Endodermal cell (in vitro differentiated cells): ENCODE data around the gene PRMT9. TPM values are rescaled to one million over a fixed set of nuclear protein-coding genes. Genes with fewer than 3 reads are reported as not detected.

ENCODE experiments used
- DNase-seq: peaks from one replicate; pipeline ENCODE4 v3.0.0-alpha.2; 2017
- H3K27ac ChIP-seq: 2 replicates; pipeline ENCODE4 v1.5.1; 2013; ENCODE audit warnings: mild to moderate bottlenecking, low read depth, low read length, moderate library complexity
- H3K27me3 ChIP-seq: 2 replicates; pipeline ENCODE4 v1.6.1; 2013; ENCODE audit warnings: mild to moderate bottlenecking, low read length, moderate library complexity; ENCODE audit not compliant: insufficient read depth, control insufficient read depth, poor library complexity, severe bottlenecking
- H3K36me3 ChIP-seq: 2 replicates; pipeline ENCODE4 v1.7.0; 2013; ENCODE audit warnings: mild to moderate bottlenecking, low read length, moderate library complexity; ENCODE audit not compliant: control insufficient read depth, insufficient read depth
- H3K4me1 ChIP-seq: one replicate; pipeline ENCODE4 v1.7.0; 2013; ENCODE audit warnings: low read length; ENCODE audit not compliant: control insufficient read depth, insufficient read depth
- H3K4me3 ChIP-seq: 2 replicates; pipeline ENCODE4 v1.5.1; 2013; ENCODE audit warnings: mild to moderate bottlenecking, low read length, moderate library complexity
- H3K9ac ChIP-seq: 2 replicates; pipeline ENCODE4 v1.6.1; 2013; ENCODE audit warnings: mild to moderate bottlenecking, low read length, moderate library complexity; ENCODE audit not compliant: poor library complexity, severe bottlenecking; ENCODE audit errors: extremely low read depth
- H3K9me3 ChIP-seq: 2 replicates; pipeline ENCODE4 v1.6.1; 2013; ENCODE audit warnings: mild to moderate bottlenecking, low read length, moderate library complexity; ENCODE audit not compliant: control insufficient read depth
- H3K27ac Mint-ChIP-seq: 2 replicates; pipeline ENCODE4 v1.8.0; 2020; ENCODE audit warnings: mixed read lengths
- H3K27me3 Mint-ChIP-seq: 2 replicates; pipeline ENCODE4 v1.8.0; 2021; ENCODE audit warnings: mild to moderate bottlenecking, mixed read lengths; ENCODE audit not compliant: insufficient read depth
- H3K36me3 Mint-ChIP-seq: 2 replicates; pipeline ENCODE4 v1.8.0; 2020; ENCODE audit warnings: low read depth, mixed read lengths
- H3K4me1 Mint-ChIP-seq: 2 replicates; pipeline ENCODE4 v1.8.0; 2020; ENCODE audit warnings: mixed read lengths
- H3K4me3 Mint-ChIP-seq: 2 replicates; pipeline ENCODE4 v1.8.0; 2020; ENCODE audit warnings: mild to moderate bottlenecking, moderate library complexity, mixed read lengths
- H3K9me3 Mint-ChIP-seq: 2 replicates; pipeline ENCODE4 v1.8.0; 2020; ENCODE audit warnings: mild to moderate bottlenecking, mixed read lengths
- WGBS, 2 experiments: methylation state at CpG; one replicate each; pipeline versions ENCODE4 v1.1.5 to v1.1.7; 2013; ENCODE audit warnings: missing lambda C conversion rate in 2 of 2, mixed read lengths in 1 of 2; ENCODE audit not compliant: insufficient coverage in 1 of 2, insufficient read length in 1 of 2; 5-methylcytosine and 5-hydroxymethylcytosine counted together
- total RNA-seq, 2 donors: library from RNA; stranded (reverse); fragmentation: NEBNext Ultra II Directional in 1 of 2; extraction: Animal tissue kit (Norgen Biotek cat#: 25700) in 1 of 2; gene quantifications; 2 replicates in 1 of 2; 3 replicates in 1 of 2; pipeline ENCODE4 v1.2.1, GENCODE V29; 2021
- TF ChIP-seq, protein P1 (sequence below): fragments of 200-600 bp; sonication (generic); conservative IDR thresholded peaks from 2 replicates; pipeline ENCODE4 v1.5.0; 2021; ENCODE audit warnings: antibody characterized with exemption, mild to moderate bottlenecking

Gene PRMT9
- total RNA-seq, 2 donors from 2014 or later, result 15.3 to 17.3 TPM

DNA sequence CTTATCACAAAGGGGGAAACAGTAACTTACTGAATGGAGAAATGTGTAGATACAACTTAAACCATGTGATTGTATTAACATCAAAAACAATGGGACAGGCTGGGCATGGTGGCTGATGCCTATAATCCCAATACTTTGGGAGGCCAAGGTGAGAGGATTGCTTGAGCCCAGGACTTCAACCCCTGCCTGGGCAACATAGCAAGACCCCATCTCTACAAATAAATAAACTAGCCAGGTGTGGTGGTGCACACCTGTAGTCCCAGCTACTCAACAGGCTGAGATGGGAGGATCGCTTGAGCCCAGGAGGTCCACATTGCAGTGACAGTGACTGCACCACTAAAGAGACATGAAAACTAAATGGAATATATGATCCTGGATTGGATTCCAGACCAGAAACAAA lies 40.3 kb downstream of the PRMT9 start:
- H3K4me3 ChIP-seq, result no peak overlapping the region
- Mint-ChIP-seq H3K27me3 (no peaks in the 10 kb centered on the region), H3K27ac (no peak overlapping the region), H3K4me3 (no peak overlapping the region), H3K4me1 (peaks cover 18% of the 10 kb centered on the region), H3K9me3 (peaks cover 6% of the 10 kb centered on the region), H3K36me3 (peaks cover 45% of the 10 kb centered on the region)
- H3K4me1 ChIP-seq, result peaks cover 3% of the 10 kb centered on the region
- H3K36me3 ChIP-seq, result peaks cover 20% of the 10 kb centered on the region
- no peak for DNase-seq
- no peaks in the 10 kb centered on the region for H3K27me3 ChIP-seq
- TF ChIP-seq, protein P1, sequence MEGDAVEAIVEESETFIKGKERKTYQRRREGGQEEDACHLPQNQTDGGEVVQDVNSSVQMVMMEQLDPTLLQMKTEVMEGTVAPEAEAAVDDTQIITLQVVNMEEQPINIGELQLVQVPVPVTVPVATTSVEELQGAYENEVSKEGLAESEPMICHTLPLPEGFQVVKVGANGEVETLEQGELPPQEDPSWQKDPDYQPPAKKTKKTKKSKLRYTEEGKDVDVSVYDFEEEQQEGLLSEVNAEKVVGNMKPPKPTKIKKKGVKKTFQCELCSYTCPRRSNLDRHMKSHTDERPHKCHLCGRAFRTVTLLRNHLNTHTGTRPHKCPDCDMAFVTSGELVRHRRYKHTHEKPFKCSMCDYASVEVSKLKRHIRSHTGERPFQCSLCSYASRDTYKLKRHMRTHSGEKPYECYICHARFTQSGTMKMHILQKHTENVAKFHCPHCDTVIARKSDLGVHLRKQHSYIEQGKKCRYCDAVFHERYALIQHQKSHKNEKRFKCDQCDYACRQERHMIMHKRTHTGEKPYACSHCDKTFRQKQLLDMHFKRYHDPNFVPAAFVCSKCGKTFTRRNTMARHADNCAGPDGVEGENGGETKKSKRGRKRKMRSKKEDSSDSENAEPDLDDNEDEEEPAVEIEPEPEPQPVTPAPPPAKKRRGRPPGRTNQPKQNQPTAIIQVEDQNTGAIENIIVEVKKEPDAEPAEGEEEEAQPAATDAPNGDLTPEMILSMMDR, result no peak
- H3K9ac ChIP-seq, result no peak overlapping the region
- WGBS, 2 experiments, result 80 to 98% methylated on average over 1 of the region's 1 CpG
- no peaks in the 10 kb centered on the region for H3K9me3 ChIP-seq
- H3K27ac ChIP-seq, result no peak overlapping the region

DNA sequence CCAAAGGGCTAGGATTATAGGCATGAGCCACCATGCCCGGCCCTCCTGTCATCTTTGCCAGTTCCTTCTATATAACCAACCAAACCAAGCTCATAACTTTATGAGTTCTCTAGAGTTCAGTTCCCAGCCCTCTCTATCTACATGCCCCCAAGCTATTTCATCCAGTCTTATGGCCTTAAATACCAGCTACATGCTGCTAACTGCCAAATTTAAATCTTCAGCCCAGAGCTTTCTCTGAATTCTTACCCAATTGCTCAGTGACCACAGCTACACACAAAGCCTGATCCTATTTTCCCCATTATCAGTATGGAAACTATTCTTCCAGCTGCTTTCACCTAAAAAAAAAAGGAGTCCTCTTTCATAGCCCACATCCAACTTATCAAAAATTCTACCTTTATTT lies 43.6 kb downstream of the PRMT9 start:
- Histone ChIP-seq H3K27me3 (no peaks in the 10 kb centered on the region), H3K36me3 (peaks cover 48% of the 10 kb centered on the region), H3K27ac (no peak overlapping the region), H3K4me1 (no peaks in the 10 kb centered on the region), H3K4me3 (no peak overlapping the region), H3K9me3 (no peaks in the 10 kb centered on the region), H3K9ac (no peak overlapping the region)
- no peak for DNase-seq
- TF ChIP-seq, protein P1, result no peak
- Mint-ChIP-seq H3K27me3 (no peaks in the 10 kb centered on the region), H3K9me3 (no peaks in the 10 kb centered on the region), H3K4me3 (no peak overlapping the region), H3K27ac (no peak overlapping the region), H3K4me1 (peaks cover 8% of the 10 kb centered on the region), H3K36me3 (peaks cover 54% of the 10 kb centered on the region)
- WGBS, 2 experiments, result 75 to 92% methylated on average over 1 of the region's 1 CpG

DNA sequence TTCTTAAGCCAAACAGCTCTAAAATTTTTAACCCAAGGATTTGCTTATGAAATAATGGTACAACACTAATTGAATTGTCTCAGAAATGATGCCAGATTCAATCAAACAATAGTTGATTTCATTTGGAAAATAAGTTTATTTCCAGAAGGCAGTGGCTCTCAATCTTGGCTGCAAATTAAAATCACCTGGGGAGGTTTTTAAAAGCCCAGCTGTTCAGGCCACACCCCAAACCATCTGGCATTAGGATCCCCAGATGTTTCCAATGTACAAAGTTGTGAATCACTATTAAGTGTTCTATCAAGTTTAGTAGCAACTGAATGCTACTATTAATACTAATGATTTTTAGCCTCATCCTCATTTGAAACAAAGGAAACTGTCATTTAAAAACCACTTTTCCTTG lies 44.6 kb downstream of the PRMT9 start:
- no peak overlapping the region for H3K4me3 Mint-ChIP-seq
- Histone ChIP-seq H3K27me3 (no peaks in the 10 kb centered on the region), H3K9ac (no peak overlapping the region), H3K4me1 (no peaks in the 10 kb centered on the region), H3K4me3 (no peak overlapping the region), H3K27ac (no peak overlapping the region), H3K9me3 (no peaks in the 10 kb centered on the region), H3K36me3 (peaks cover 57% of the 10 kb centered on the region)
- H3K4me1 Mint-ChIP-seq, result peaks cover 1% of the 10 kb centered on the region
- no peaks in the 10 kb centered on the region for H3K27me3 Mint-ChIP-seq
- peaks cover 60% of the 10 kb centered on the region for H3K36me3 Mint-ChIP-seq
- TF ChIP-seq, protein P1, result no peak
- no peak for DNase-seq
- no peaks in the 10 kb centered on the region for H3K9me3 Mint-ChIP-seq
- no peak overlapping the region for H3K27ac Mint-ChIP-seq
